ENCODE measurements around the gene CCDC15. TPM values are rescaled to one million over a fixed set of nuclear protein-coding genes. Genes with fewer than 3 reads are reported as not detected.

CCDC15 gene
- total and polyA plus RNA-seq, 2 of the 13 experiments (the other 11 are each of a cell fraction or from before 2014, with no cell fraction given) = 2.2 to 4.6 TPM

- Histone ChIP-seq H3K79me2 (ENCODE audit: insufficient read depth, low read length) (no peaks in the 10 kb centered on the region), H3K27me3 (ENCODE audit: control insufficient read depth in 1 of 2, insufficient read depth in 2 of 2, low read length in 2 of 2) (no peaks in the 10 kb centered on the region), H3K27ac (ENCODE audit: extremely low read length, insufficient read depth, low read length) (no peak overlapping the region), H3K4me2 (ENCODE audit: low read depth, low read length) (no peak overlapping the region), H3K36me3 (replicated peaks in 1 of 2; ENCODE audit: control insufficient read depth in 1 of 2, insufficient read depth in 2 of 2, low read length in 2 of 2) (peaks cover 0 to 9% of the 10 kb centered on the region in 2 experiments; a peak in 2 of 5 replicates), H3K9ac (ENCODE audit: insufficient read depth, low read depth, low read length) (no peak overlapping the region), H3K4me1 (ENCODE audit: insufficient read depth, low read length) (no peaks in the 10 kb centered on the region), H3K9me3 (ENCODE audit: low read length) (peaks cover 8% of the 10 kb centered on the region; the same call in 1 of the 2 replicates), H3K4me3 (replicated peaks in 1 of 3; ENCODE audit: insufficient read depth in 1 of 3, low read depth in 2 of 3, low read length in 3 of 3) (no peak overlapping the region), H2AFZ (ENCODE audit: low read length) (no peak overlapping the region), H4K20me1 (ENCODE audit: insufficient read depth, low read length) (no peaks in the 10 kb centered on the region)
- FAIRE-seq = no peak
- no TSS peak for BruUV-seq (replicated peaks)
- WGBS (ENCODE audit: low lambda C conversion rate) = 94% methylated on average over 13 of the region's 17 CpGs
- ChIA-PET CTCF (ENCODE audit: low intra/inter-chr PET ratio, low total read pairs) (no interaction called here), POLR2A (no interaction called here)
- in situ Hi-C loops (cut with HindIII; ENCODE audit: extremely low pct_ligation_motif_present, low pct_unique_long_range_greater_than_20kb) (no loop called here), intact Hi-C loops (cut with micrococcal nuclease; ENCODE audit: unreplicated experiment) (no loop called here)
- ATAC-seq = no peak
- DNase-seq (ENCODE audit: low spot score) = no peak
- TF ChIP-seq TERF1 (CRISPR knock-in tag; IDR thresholded peaks at IDR 0.05) = no peak
- TF ChIP-seq BRF2 (CRISPR knock-in tag; IDR thresholded peaks at IDR 0.05) = no peak
- TF ChIP-seq ZNF101 (CRISPR knock-in tag; IDR thresholded peaks at IDR 0.05; ENCODE audit: borderline replicate concordance, low read depth) = no peak
- TF ChIP-seq TRAFD1 (CRISPR knock-in tag; IDR thresholded peaks at IDR 0.05; ENCODE audit: borderline replicate concordance) = no peak
- no peak for TF ChIP-seq NFKBIZ (CRISPR knock-in tag; IDR thresholded peaks at IDR 0.05)
- TF ChIP-seq ZNF34 (CRISPR knock-in tag; IDR thresholded peaks at IDR 0.05; ENCODE audit: borderline replicate concordance) = no peak
- TF ChIP-seq PRDM10 (CRISPR knock-in tag; IDR thresholded peaks at IDR 0.05; ENCODE audit: low read depth) = no peak
- no peak for TF ChIP-seq ZNF230 (CRISPR knock-in tag; IDR thresholded peaks at IDR 0.05)
- no peak for TF ChIP-seq CCDC6 (CRISPR knock-in tag; IDR thresholded peaks at IDR 0.05)
- TF ChIP-seq MTF2 (CRISPR knock-in tag; IDR thresholded peaks at IDR 0.05; ENCODE audit: borderline replicate concordance) = no peak
- TF ChIP-seq THYN1 (CRISPR knock-in tag; IDR thresholded peaks at IDR 0.05; ENCODE audit: borderline replicate concordance, low read depth) = no peak
- no peak for TF ChIP-seq ZNF552 (CRISPR knock-in tag; IDR thresholded peaks at IDR 0.05; ENCODE audit: borderline replicate concordance)
- TF ChIP-seq ZNF280B (CRISPR knock-in tag; IDR thresholded peaks at IDR 0.05; ENCODE audit: borderline replicate concordance) = no peak
Measured at GRCh38 chr11:124983674-124984511, 29.9 kb downstream of the CCDC15 start.

Data from HepG2 (cell line).